HEK293T (cell line): ENCODE data around the gene NME7.

ENCODE experiments used
- ARNT ChIP-seq: fragments of 450-650 bp; IDR thresholded peaks from 2 replicates; pipeline ENCODE4 v1.6.1; 2017; ENCODE audit warnings: mild to moderate bottlenecking
- BHLHE40 ChIP-seq: fragments of 450-650 bp; IDR thresholded peaks from 2 replicates; pipeline ENCODE4 v1.6.1; 2016; ENCODE audit warnings: mild to moderate bottlenecking, moderate library complexity, borderline replicate concordance
- CTBP1 ChIP-seq: fragments of 450-650 bp; IDR thresholded peaks from 2 replicates; pipeline ENCODE4 v1.6.1; 2016; ENCODE audit warnings: borderline replicate concordance
- ELF4 ChIP-seq: fragments of 450-650 bp; IDR thresholded peaks from 2 replicates; pipeline ENCODE4 v1.6.1; 2017; ENCODE audit warnings: antibody characterized with exemption
- FOXA1 ChIP-seq: fragments of 450-650 bp; IDR thresholded peaks from 2 replicates; pipeline ENCODE4 v1.6.1; 2016; ENCODE audit warnings: mild to moderate bottlenecking
- FOXM1 ChIP-seq: fragments of 450-650 bp; IDR thresholded peaks from 2 replicates; pipeline ENCODE4 v1.6.1; 2017; ENCODE audit warnings: mild to moderate bottlenecking, borderline replicate concordance
- L3MBTL2 ChIP-seq: fragments of 450-650 bp; conservative IDR thresholded peaks from 2 replicates; pipeline ENCODE4 v1.6.1; 2016; ENCODE audit warnings: mild to moderate bottlenecking
- LEF1 ChIP-seq: fragments of 450-650 bp; IDR thresholded peaks from 2 replicates; pipeline ENCODE4 v1.6.1; 2017; ENCODE audit warnings: mild to moderate bottlenecking, borderline replicate concordance
- NFRKB ChIP-seq: fragments of 450-650 bp; IDR thresholded peaks from 2 replicates; pipeline ENCODE4 v1.6.1; 2016; ENCODE audit warnings: mild to moderate bottlenecking, moderate library complexity
- SP1 ChIP-seq: fragments of 450-650 bp; IDR thresholded peaks from 2 replicates; pipeline ENCODE4 v1.6.1; 2017
- SUZ12 ChIP-seq: fragments of 450-650 bp; IDR thresholded peaks from 2 replicates; pipeline ENCODE4 v1.6.1; 2016; ENCODE audit warnings: mild to moderate bottlenecking
- TARDBP ChIP-seq: fragments of 450-650 bp; IDR thresholded peaks from 2 replicates; pipeline ENCODE4 v1.6.1; 2016
- ZNF384 ChIP-seq: fragments of 450-650 bp; IDR thresholded peaks from 2 replicates; pipeline ENCODE4 v1.6.1; 2016
- TF ChIP-seq, protein P1 (sequence below): fragments of 450-650 bp; IDR thresholded peaks from 2 replicates; pipeline ENCODE4 v1.6.1; 2016

DNA sequence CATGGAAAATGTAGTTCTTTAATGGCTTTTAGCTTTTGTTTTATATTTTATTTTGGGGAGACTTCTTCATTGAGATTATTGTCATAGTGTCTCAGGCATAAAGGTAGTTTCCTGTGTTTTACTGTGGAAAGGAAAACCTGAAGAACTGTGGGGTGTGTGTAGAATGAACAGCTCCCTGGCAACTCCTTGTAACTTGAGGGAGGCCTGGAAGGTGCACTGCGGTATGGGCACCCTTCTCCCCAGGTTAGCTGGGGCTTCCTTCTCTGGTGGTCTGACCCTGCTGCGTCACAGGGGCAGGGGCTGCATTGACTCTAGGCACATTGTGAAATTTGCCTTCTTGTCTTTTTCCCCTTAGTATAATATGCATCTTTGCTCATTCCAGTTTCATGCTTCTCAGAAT is 259.4 kb downstream of the NME7 start:
- TF ChIP-seq BHLHE40 (no peak), CTBP1 (no peak), NFRKB (no peak), FOXA1 (no peak), FOXM1 (no peak), ARNT (no peak), SP1 (no peak), LEF1 (no peak), TARDBP (no peak), ZNF384 (no peak), SUZ12 (no peak), L3MBTL2 (no peak), ELF4 (no peak)
- TF ChIP-seq, protein P1, sequence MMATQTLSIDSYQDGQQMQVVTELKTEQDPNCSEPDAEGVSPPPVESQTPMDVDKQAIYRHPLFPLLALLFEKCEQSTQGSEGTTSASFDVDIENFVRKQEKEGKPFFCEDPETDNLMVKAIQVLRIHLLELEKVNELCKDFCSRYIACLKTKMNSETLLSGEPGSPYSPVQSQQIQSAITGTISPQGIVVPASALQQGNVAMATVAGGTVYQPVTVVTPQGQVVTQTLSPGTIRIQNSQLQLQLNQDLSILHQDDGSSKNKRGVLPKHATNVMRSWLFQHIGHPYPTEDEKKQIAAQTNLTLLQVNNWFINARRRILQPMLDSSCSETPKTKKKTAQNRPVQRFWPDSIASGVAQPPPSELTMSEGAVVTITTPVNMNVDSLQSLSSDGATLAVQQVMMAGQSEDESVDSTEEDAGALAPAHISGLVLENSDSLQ = no peak
